GM08714 (cell line): ENCODE data around the gene ZNF146.
"Not testable (repeated sequence)": the region's sequence is repeated elsewhere in the genome, so short reads cannot be mapped to it uniquely, and the experiment has no call there.

ENCODE experiments used
- H3K4me3 ChIP-seq: fragments of 200-500 bp; sonication (Bioruptor generic); 2 replicates; pipeline ENCODE4 v1.5.1; 2014; ENCODE audit warnings: mild to moderate bottlenecking, low read length, inconsistent platforms
- ZNF274 ChIP-seq: IDR thresholded peaks from 2 replicates; pipeline ENCODE4 v1.6.1; 2012; ENCODE audit warnings: mild to moderate bottlenecking, low read depth, low read length

Gene ZNF146

GRCh38 chr19:36214386-36215275, at the start of gene ZNF146, which contains the start of gene ZNF565:
Gene ZNF146, plus strand, starts transcription at chr19:36215106. Its CDS starts 21,335 bp downstream, at chr19:36236441.
Gene ZNF565, minus strand, starts transcription at chr19:36214665. Its CDS starts 12,680 bp downstream, at chr19:36201985.
- no peak for TF ChIP-seq ZNF274
- peak within 1 kb of the TSS; percentile 98 for H3K4me3 ChIP-seq

- no peak for TF ChIP-seq ZNF274
- no peak overlapping the region for H3K4me3 ChIP-seq
Measured at GRCh38 chr19:36169084-36169760, 45.7 kb upstream of the ZNF146 start.

GRCh38 chr19:36172852-36173251, 42.1 kb upstream of the ZNF146 start:
- no peak for TF ChIP-seq ZNF274
- no peak overlapping the region for H3K4me3 ChIP-seq

DNA sequence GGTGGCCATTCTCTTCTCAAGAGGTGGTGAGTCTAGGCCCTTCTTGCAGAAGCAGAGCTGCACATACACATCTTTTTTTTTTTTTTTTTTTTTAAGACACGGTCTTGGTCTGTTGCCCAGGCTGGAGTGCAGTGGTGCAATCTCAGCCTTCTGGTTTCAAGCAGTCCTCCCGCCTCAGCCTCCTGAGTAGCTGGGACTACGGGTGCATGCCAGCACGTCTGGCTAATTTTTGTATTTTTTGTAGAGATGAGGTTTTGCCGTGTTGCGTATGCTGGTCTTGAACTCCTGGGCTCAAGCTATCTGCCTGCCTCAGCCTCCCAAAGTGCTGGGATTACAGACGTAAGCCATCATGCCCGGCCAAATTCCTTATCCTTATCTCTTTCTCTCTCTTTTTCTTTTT, 41.1 kb upstream of the ZNF146 start:
- not testable (repeated sequence) for H3K4me3 ChIP-seq

DNA sequence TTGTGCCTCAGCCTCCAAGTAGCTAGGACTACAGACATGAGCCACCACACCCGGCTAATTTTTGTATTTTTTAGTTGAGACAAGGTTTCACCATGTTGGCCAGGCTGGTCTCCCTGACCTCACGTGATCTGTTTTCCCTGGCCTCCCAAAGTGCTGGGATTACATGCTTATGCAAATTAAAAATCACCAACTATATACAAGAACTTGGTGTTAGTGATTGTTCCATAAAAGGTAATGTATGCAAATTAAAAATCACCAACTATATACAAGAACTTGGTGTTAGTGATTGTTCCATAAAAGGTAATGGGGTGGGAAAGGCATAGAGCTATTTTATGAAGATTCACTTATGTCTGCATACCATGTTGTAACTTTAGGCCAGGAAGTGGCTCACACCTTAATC, 35.8 kb upstream of the ZNF146 start:
- not testable (repeated sequence) for H3K4me3 ChIP-seq

DNA sequence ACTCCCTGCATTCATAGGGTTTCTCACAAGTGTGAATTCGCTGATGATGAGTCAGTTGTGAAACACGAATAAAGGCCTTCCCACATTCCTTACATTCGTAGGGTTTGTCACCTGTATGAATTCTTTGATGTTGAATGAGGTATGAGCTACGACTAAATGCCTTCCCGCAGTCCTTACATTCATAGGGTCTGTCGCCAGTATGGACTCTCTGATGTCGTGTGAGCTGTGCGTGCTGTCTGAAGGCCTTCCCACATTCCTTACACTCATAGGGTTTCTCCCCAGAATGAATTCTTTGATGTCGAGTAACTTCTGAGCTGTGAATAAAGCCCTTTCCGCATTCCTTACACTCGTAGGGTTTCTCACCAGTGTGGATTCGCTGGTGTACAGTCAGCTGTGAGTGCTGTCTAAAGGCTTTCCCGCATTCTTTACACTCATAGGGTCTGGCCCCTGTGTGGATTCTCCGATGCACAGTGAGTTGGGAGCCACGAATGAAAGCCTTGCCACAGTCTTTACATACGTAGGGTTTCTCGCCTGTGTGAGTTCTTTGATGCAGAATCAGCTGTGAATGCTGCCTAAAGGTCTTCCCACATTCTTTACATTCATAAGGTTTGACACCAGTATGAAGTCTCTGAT, 32.2 kb upstream of the ZNF146 start:
- no peak for TF ChIP-seq ZNF274
- no peak overlapping the region for H3K4me3 ChIP-seq

DNA sequence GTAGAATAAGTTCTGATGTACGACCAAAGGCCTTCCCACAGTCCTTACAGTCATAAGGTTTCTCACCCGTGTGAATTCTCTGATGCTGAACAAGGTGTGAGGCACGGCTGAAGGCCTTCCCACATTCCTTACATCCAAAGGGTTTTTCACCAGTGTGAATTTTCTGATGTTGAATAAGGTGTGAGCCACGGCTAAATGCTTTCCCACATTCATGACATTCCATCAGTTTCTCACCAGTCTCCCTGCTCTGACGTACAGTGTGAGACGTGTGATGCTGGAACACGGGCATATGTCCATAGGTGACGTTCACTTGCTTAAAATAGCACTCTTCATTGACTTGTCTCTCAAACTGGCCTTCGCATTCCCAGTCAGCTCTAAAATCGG, 31.7 kb upstream of the ZNF146 start:
- H3K4me3 ChIP-seq: no peak overlapping the region
- no peak for TF ChIP-seq ZNF274

- not testable (repeated sequence) for H3K4me3 ChIP-seq
Measured at GRCh38 chr19:36186722-36187121, 28.2 kb upstream of the ZNF146 start.

DNA sequence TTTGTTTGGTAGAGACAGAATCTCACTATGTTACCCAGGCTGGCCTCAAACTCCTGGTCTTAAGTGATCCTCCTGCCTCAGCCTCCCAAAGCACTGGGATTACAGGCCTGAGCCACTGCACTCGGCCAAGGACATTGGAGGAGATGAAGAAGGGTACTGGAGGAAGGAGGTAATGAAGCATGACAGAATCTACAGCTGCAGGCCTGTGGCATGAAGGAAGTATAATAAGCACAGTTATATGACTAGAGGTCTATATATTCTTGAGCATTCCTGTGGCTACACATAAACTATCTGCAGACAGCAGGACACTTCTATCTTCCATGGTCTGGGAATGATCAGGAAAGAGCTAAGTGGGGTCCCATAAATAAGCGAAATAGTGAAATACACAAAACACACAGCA, 18.7 kb upstream of the ZNF146 start:
- TF ChIP-seq ZNF274: no peak
- H3K4me3 ChIP-seq: no peak overlapping the region

DNA sequence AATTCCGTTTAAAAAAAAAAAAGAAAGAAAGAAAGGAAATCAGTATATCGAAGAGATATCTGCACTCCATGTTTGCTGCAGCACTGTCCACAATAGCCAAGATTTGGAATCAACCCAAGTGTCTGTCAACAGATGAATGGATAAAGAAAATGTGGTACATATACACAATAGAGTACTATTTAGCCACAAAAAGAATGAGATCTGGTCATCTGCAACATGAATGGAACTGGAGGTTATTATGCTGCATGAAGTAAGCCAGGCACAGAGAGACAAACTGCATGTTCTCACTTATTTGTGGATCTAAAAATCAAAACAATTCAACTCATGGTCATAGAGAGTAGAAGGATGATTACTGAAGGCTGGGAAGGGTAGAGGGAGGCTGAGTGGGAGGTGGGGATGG, 16.8 kb upstream of the ZNF146 start:
- no peak for TF ChIP-seq ZNF274
- H3K4me3 ChIP-seq: no peak overlapping the region

DNA sequence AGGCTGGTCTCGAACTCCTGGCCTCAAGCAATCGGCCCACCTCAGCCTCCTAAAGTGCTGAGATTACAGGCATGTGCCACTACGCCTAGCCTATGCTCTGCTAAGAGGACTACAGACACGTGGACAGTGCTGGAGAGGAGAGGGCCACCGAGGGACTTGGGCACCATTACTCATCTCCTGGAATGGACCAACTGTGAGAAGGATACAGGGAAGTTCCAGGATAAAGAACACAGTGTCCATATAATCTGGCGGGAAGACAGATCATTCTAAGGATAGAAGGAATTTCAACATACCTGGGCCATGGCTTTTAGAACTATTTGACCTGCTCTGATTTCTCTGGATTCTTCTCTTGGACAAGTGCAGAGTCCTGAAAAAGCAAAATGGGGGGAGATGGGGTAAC, 13.2 kb upstream of the ZNF146 start:
- TF ChIP-seq ZNF274: no peak
- H3K4me3 ChIP-seq: no peak overlapping the region

DNA sequence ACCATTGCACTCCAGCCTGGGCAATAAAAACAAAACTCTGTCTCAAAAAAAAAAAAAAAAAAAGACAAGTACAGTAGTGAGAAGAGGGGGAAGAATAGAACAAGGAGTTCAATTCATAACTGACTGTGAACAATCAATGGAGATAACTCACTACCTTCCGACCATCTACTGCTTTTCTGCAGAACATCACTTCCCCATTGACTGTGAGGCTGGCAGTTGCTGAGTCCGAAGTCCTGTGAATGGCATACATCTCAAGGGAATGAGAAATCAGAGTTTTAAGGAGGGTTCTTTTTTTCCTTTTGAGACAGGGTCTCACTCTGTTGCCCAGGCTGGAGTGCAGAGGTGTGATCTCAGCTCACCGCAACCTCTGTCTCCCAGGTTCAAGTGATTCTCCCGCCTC, 11.6 kb upstream of the ZNF146 start:
- no peak for TF ChIP-seq ZNF274
- H3K4me3 ChIP-seq: no peak overlapping the region

- no peak for TF ChIP-seq ZNF274
- no peak overlapping the region for H3K4me3 ChIP-seq
Measured at GRCh38 chr19:36207605-36208252, 7.2 kb upstream of the ZNF146 start.

DNA sequence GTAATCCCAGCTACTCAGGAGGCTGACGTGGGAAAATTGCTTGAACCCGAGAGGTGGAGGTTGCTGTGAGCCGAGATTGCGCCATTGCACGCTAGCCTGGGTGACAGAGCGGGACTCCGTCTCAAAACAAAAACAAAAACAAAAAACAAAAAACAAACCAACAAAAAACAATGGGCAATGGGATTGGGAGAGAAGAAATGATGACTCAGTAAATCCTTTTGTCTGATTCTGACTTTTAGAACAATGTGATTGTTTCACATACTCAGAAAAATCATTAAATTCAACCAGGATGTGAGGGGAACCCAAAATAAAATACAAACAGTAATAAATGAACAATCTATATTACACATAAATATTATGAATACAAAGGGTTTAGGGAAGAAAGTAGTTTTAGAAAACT, 5.5 kb upstream of the ZNF146 start:
- H3K4me3 ChIP-seq: no peak overlapping the region
- no peak for TF ChIP-seq ZNF274
